HEK293T (cell line): ENCODE results near the gene SERTAD1.
A peak's percentile ranks its signal among the peaks of the same experiment; 100 is the strongest.

Experiments used
- CTCF ChIA-PET: fragments of 350-600 bp; formaldehyde crosslinking; extraction: SDS; loops from one replicate; lab custom pipeline; 2021; ENCODE audit warnings: antibody characterized with exemption, inconsistent platforms; lab: Yijun Ruan, JAX
- POLR2A ChIA-PET: fragments of 350-600 bp; formaldehyde crosslinking; extraction: SDS; loops from one replicate; lab custom pipeline; 2020; ENCODE audit warnings: antibody characterized with exemption, inconsistent platforms; lab: Yijun Ruan, JAX
- DNase-seq: peaks from one replicate; pipeline ENCODE4 v3.0.0; 2012; ENCODE audit warnings: mixed read lengths; ENCODE audit errors: extremely low spot score
- ARNT ChIP-seq: fragments of 450-650 bp; IDR thresholded peaks from 2 replicates; pipeline ENCODE4 v1.6.1; 2017; ENCODE audit warnings: mild to moderate bottlenecking
- BHLHE40 ChIP-seq: fragments of 450-650 bp; IDR thresholded peaks from 2 replicates; pipeline ENCODE4 v1.6.1; 2016; ENCODE audit warnings: mild to moderate bottlenecking, moderate library complexity, borderline replicate concordance
- CTBP1 ChIP-seq: fragments of 450-650 bp; IDR thresholded peaks from 2 replicates; pipeline ENCODE4 v1.6.1; 2016; ENCODE audit warnings: borderline replicate concordance
- ELF4 ChIP-seq: fragments of 450-650 bp; IDR thresholded peaks from 2 replicates; pipeline ENCODE4 v1.6.1; 2017; ENCODE audit warnings: antibody characterized with exemption
- FOXA1 ChIP-seq: fragments of 450-650 bp; IDR thresholded peaks from 2 replicates; pipeline ENCODE4 v1.6.1; 2016; ENCODE audit warnings: mild to moderate bottlenecking
- FOXK2 ChIP-seq: fragments of 450-650 bp; IDR thresholded peaks from 2 replicates; pipeline ENCODE4 v1.6.1; 2016; ENCODE audit warnings: mild to moderate bottlenecking
- FOXM1 ChIP-seq: fragments of 450-650 bp; IDR thresholded peaks from 2 replicates; pipeline ENCODE4 v1.6.1; 2017; ENCODE audit warnings: mild to moderate bottlenecking, borderline replicate concordance
- HDGF ChIP-seq: fragments of 450-650 bp; IDR thresholded peaks from 2 replicates; pipeline ENCODE4 v1.6.1; 2017; ENCODE audit warnings: antibody characterized with exemption, borderline replicate concordance
- L3MBTL2 ChIP-seq: fragments of 450-650 bp; conservative IDR thresholded peaks from 2 replicates; pipeline ENCODE4 v1.6.1; 2016; ENCODE audit warnings: mild to moderate bottlenecking
- LEF1 ChIP-seq: fragments of 450-650 bp; IDR thresholded peaks from 2 replicates; pipeline ENCODE4 v1.6.1; 2017; ENCODE audit warnings: mild to moderate bottlenecking, borderline replicate concordance
- NFRKB ChIP-seq: fragments of 450-650 bp; IDR thresholded peaks from 2 replicates; pipeline ENCODE4 v1.6.1; 2016; ENCODE audit warnings: mild to moderate bottlenecking, moderate library complexity
- PKNOX1 ChIP-seq: fragments of 450-650 bp; IDR thresholded peaks from 2 replicates; pipeline ENCODE4 v1.6.1; 2016
- SP1 ChIP-seq: fragments of 450-650 bp; IDR thresholded peaks from 2 replicates; pipeline ENCODE4 v1.6.1; 2017
- SUZ12 ChIP-seq: fragments of 450-650 bp; IDR thresholded peaks from 2 replicates; pipeline ENCODE4 v1.6.1; 2016; ENCODE audit warnings: mild to moderate bottlenecking
- TARDBP ChIP-seq: fragments of 450-650 bp; IDR thresholded peaks from 2 replicates; pipeline ENCODE4 v1.6.1; 2016
- ZNF384 ChIP-seq: fragments of 450-650 bp; IDR thresholded peaks from 2 replicates; pipeline ENCODE4 v1.6.1; 2016

The SERTAD1 gene

GRCh38 chr19:40407714-40408597 lies 17.8 kb downstream of the SERTAD1 start:
- POLR2A ChIA-PET, result interaction anchor here (1.0 to 1.7 kb wide), 2 partner anchors 13 to 35 kb away, joined by 4 to 6 read pairs; no protein-coding TSS in a partner anchor
- CTCF ChIA-PET, result interaction anchor here (0.8 kb wide), 1 partner anchor 13 kb away, joined by 3 read pairs; no protein-coding TSS in a partner anchor
- TF ChIP-seq SUZ12 (no peak), NFRKB (no peak), ARNT (no peak), TARDBP (no peak), CTBP1 (no peak), ELF4 (no peak), BHLHE40 (no peak), HDGF (no peak), SP1 (no peak), LEF1 (no peak), FOXK2 (no peak), L3MBTL2 (no peak), FOXA1 (no peak), FOXM1 (no peak), PKNOX1 (no peak), ZNF384 (no peak)
- DNase-seq, result no peak

- ChIA-PET POLR2A (interaction anchor here (0.9 to 2.2 kb wide), 7 partner anchors 16 to 55 kb away, joined by 3 to 17 read pairs (median 4); partner anchors contain the start of genes C19orf47, PLD3 and SERTAD1), CTCF (no interaction called here)
- TF ChIP-seq CTBP1, result no peak
- peak; percentile 65 for TF ChIP-seq L3MBTL2
- TF ChIP-seq TARDBP, result no peak
- DNase-seq, result peak; percentile 96
Measured at GRCh38 chr19:40403262-40403984, 22.4 kb downstream of the SERTAD1 start.

- TF ChIP-seq SP1 (no peak), L3MBTL2 (no peak), SUZ12 (no peak), NFRKB (no peak), FOXA1 (no peak), ARNT (no peak), FOXM1 (no peak), FOXK2 (no peak), TARDBP (no peak), LEF1 (no peak)
- ChIA-PET POLR2A (no interaction called here), CTCF (no interaction called here)
- no peak for DNase-seq
Measured at GRCh38 chr19:40400559-40400958, 25.2 kb downstream of the SERTAD1 start.

- TF ChIP-seq NFRKB, result no peak
- TF ChIP-seq L3MBTL2, result no peak
- TF ChIP-seq FOXM1, result no peak
- no peak for TF ChIP-seq CTBP1
- no peak for TF ChIP-seq FOXA1
- no peak for DNase-seq
- CTCF ChIA-PET, result no interaction called here
Measured at GRCh38 chr19:40398417-40399131, 27.2 kb downstream of the SERTAD1 start.

GRCh38 chr19:40397568-40397906 lies 28.3 kb downstream of the SERTAD1 start:
- DNase-seq, result no peak
- ChIA-PET CTCF (no interaction called here), POLR2A (no interaction called here)
- no peak for TF ChIP-seq L3MBTL2

More at GRCh38 chr19:40398417-40399131, 27.2 kb downstream of the SERTAD1 start:
- POLR2A ChIA-PET, result no interaction called here

- TF ChIP-seq CTBP1, result no peak
- TF ChIP-seq FOXA1, result no peak
- TF ChIP-seq FOXK2, result no peak
- no peak for TF ChIP-seq FOXM1
- no peak for TF ChIP-seq PKNOX1
- TF ChIP-seq ARNT, result no peak
- TF ChIP-seq L3MBTL2, result no peak
- no peak for TF ChIP-seq NFRKB
- no peak for TF ChIP-seq SP1
- TF ChIP-seq SUZ12, result no peak
- no peak for TF ChIP-seq BHLHE40
- no peak for TF ChIP-seq HDGF
- no peak for TF ChIP-seq LEF1
- TF ChIP-seq TARDBP, result no peak
- no peak for TF ChIP-seq ZNF384
- TF ChIP-seq ELF4, result no peak
- no peak for DNase-seq
- POLR2A ChIA-PET, result interaction anchor here (1.2 to 1.9 kb wide), 2 partner anchors 24 to 49 kb away, joined by 5 read pairs; partner anchors contain the start of genes C19orf47 and PLD3
- CTCF ChIA-PET, result no interaction called here
Measured at GRCh38 chr19:40396886-40397567, 28.8 kb downstream of the SERTAD1 start.
